UCSD-AML1 (cell line): Measurements from ENCODE around the gene PLD4.
"Not testable (repeated sequence)": the region's sequence is repeated elsewhere in the genome, so short reads cannot be mapped to it uniquely, and the experiment has no call there.

Experiments
- DNase-seq: peaks from one replicate; lab custom pipeline; 2025; ENCODE audit not compliant: unreplicated experiment; lab: John Stamatoyannopoulos, UW

Gene PLD4, protein sequence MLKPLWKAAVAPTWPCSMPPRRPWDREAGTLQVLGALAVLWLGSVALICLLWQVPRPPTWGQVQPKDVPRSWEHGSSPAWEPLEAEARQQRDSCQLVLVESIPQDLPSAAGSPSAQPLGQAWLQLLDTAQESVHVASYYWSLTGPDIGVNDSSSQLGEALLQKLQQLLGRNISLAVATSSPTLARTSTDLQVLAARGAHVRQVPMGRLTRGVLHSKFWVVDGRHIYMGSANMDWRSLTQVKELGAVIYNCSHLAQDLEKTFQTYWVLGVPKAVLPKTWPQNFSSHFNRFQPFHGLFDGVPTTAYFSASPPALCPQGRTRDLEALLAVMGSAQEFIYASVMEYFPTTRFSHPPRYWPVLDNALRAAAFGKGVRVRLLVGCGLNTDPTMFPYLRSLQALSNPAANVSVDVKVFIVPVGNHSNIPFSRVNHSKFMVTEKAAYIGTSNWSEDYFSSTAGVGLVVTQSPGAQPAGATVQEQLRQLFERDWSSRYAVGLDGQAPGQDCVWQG

GRCh38 chr14:104924421-104925213 lies at the start of gene PLD4:
TSS of gene PLD4 (plus strand) at chr14:104924879. CDS start at chr14:104927141, 2,262 bp downstream.
- DNase-seq = peak; percentile 45

DNA sequence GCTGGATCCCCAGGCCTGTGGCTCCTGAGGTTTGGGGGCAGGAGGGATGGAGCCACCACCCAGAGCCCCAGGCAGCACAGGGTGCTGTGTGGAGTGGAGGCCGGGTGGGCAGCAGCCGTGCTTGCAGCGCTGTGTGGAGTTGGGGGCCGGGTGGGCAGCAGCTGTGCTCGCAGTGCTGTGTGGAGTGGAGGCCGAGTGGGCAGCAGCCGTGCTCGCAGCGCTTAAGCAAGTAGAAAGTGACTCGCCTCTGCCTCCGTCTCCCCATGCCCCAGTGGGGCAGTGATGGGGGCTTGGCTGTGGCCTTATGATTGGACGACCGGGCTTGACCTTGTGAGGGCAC lies 49.3 kb upstream of the PLD4 start:
- no peak for DNase-seq

GRCh38 chr14:104875811-104876210 lies 48.9 kb upstream of the PLD4 start:
- DNase-seq = no peak

GRCh38 chr14:104876251-104876699 lies 48.4 kb upstream of the PLD4 start:
- peak; percentile 24 for DNase-seq

DNA sequence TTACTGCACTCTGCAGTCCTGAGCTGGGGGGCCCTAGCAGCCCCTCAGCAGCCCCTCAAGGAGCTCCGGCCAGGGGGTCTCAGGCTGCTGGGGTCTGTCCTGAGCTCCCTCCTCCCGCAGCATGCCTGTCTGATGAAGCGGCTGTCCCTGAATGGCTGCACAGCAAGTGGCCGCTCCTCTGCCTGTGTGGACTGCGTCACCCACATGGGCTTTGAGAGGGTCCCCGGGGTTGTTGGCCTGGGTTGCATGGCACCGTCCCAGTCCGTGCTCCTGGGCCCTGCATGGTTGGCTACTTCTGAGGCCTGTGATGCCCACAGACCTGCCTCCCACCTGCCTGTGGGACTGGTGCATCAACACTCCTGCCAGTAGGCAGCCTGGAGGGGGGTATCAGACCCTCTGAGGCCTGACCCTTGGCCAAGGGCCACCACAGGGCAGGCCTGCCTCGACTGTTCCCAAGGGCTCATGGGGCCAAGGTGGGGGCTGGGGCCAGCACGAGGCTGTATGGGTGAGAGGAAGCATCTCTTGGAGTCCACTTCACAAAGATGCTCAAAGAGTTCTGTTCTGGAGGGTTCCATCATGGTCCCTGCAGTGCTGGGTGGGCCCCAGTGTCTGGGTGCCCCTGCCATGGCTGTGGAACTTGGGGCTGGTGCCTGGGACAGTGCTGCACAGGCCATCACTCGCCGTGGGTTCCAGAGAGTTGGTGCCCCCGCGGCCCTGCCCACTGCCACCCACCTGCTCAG lies 47.4 kb upstream of the PLD4 start:
- DNase-seq = no peak

DNA sequence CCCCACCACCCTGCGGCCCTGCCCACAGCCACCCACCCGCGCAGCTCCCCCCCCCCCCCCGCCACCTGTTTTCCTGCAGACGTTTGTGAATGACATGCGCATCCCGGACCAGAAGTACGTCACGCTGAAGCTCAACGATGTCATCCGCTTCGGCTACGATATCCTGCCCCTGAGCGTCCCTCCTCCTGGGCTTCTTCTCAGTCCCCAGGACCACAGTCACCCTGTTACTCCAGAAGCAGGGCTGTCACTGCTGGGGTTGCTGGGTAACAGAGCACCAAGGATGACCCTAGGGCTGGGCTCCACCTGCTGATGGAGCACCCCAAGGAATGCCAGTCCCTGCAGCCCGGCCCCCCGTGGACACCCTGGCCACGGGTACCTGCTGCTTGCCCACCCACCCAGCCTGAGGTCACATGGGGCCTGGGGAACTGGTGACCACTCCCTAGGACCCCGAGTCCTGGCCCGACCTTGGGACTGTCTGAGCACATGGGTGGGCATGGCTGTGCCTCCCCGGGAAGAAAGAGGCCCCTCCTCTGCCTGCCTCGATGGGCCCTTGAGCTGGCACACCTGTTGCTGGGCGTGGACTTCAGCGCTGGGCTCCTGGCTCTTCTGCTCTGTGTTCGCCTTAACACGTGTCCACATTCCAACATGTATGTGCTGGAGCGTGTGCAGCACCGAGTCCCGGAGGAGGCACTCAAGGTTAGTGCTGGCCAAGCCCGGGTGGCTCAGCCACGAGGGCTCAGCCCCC lies 46.7 kb upstream of the PLD4 start:
- no peak for DNase-seq

DNA sequence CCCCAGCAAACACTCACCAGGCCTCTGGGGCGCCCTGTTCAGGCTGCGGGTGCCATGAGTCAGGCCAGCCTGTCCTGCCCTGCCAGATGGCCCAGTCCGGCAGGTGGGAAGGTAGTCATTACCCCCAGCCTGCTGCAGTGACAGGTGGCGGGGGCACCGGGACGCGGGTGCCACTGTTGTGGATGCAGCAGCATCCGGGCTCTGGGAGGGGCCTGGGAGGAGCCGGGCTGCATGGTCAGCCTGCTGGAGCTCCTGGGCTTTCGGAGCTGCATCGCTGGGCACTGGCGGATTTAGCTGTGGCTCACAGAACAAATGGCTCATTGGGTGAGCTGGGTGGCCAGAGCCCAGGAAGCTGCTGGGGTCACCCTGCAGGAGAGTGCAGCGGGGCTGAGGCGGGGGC lies 46.1 kb upstream of the PLD4 start:
- no peak for DNase-seq

DNA sequence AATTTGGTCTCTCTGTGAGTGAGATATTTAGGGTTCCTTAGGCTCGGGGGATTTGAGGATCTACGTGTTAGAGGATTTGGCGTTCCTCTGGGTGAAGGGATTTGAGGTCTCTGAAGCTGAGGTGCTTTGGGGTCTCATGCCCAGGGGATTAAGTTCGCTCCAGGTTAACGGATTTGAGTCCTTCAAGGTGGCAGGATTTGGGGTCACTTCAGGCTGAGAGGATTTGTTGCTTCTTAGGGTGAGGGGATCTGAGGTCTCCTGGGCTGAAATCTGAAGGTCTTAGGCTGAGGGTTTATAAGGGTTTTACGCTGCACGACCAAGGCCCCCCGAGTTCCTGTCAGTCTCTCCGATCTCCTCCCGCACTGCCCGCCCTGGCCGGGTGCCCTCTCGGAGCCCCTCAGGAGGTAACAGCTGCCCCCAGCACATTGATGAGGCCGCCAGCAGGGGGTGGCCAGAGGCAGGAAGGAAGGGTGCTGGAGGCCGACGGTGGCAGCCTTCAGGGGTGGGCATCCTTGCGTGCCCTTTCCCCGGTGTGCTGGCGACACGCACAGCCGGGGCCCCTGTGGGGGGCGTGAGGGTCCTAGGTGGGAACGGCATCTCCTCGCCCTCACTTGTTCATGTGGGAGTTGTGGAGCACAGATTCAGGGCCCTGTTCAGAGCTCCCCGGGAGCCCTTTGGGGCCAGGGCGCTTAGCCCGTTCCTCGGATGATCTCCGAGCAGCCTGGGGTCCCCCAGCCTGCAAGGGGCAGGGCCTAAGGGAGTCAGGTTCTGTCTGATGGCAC lies 45.3 kb upstream of the PLD4 start:
- DNase-seq = no peak

DNA sequence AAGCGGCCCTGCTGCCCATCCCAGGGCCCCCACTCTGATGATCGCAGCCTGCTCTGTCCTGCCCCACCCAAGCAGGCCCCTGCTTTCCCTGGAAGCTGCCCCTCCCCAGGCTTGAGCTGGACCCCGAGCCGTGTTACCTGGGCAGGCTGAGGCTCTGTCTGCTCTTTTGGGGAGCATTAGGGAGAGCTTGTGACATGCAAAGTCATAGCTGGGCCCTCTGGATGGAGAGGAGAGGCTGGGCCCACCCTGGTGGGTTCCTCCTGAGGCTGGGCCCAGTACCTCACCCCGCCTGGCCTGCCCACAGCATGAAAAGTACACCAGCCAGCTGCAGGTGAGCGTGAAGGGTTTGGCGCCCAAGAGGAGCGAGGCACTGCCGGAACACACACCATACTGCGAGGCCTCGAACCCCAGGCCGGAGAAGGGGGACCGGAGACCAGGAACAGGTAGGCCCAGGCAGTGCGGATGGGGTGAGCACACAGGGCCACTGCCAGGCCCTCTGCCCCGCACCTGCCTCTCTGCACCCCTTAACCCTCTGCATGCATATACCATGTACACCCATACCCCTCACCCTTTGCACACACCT lies 44.6 kb upstream of the PLD4 start:
- DNase-seq = no peak

GRCh38 chr14:104880584-104881210 lies 44.0 kb upstream of the PLD4 start:
- DNase-seq = no peak

- DNase-seq = no peak
Observed at GRCh38 chr14:104881369-104881979, 43.2 kb upstream of the PLD4 start.

DNA sequence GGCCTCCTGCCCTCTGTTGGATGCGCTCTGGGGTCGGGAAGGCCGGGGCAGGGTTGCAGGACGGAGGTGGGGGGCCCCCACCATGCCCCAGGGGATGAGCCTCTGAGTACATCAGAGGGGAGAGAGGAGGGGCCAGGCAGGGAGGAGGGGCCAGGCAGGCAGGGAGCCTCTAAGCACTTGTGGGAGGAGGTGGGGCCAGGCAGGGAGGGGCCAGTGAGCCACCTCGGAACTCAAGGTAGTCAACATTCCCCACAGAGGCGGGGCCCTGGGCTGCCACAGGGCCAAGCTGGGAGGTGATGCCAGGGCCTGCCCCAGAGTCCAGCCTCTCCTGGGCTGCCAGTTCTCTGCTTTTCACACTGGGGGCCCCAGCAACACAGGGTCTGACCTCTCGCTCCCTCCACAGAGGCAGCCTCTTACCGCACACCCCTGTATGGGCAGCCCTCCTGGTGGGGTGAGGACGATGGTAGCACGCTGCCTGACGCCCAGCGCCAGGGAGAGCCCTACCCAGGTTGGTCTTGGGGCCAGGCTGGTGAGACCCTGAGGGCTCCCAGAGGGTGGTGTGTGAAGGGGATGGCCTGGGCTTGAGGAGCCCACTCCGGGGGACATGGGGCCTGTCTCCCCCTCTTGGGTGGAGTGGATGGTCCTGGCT lies 42.2 kb upstream of the PLD4 start:
- no peak for DNase-seq

- no peak for DNase-seq
Observed at GRCh38 chr14:104882991-104883660, 41.6 kb upstream of the PLD4 start.

DNA sequence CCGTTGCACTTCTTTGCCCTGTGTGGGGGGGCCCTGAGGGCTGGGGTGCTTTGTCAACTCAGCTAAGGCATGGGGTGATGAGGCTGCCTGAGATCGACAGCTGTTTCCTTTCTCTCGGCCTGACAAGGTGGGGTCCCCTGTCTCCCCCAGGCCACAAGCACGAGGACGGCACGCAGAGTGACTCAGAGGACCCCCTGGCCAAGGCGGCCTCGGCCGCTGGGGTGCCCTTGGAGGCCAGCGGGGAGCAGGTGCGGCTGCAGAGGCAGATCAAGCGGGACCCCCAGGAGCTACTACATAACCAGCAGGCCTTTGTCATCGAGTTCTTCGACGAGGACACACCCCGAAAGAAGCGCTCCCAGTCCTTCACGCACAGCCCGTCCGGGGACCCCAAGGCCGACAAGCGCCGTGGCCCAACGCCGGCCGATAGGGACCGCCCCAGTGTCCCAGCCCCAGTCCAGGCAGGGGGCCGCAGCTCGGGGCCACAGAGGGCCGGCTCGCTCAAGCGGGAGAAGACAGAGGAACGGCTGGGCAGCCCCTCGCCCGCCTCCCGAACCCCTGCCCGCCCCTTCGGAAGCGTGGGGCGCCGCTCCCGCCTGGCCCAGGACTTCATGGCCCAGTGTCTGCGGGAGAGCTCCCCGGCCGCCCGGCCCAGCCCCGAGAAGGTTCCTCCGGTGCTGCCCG lies 40.9 kb upstream of the PLD4 start:
- DNase-seq = no peak

GRCh38 chr14:104884381-104884780 lies 40.3 kb upstream of the PLD4 start:
- DNase-seq = not testable (repeated sequence)

- no peak for DNase-seq
Observed at GRCh38 chr14:104885031-104885972, 39.4 kb upstream of the PLD4 start.
